NCI-H2107 (cell line): ENCODE results near the gene ZBTB47.

ENCODE experiments used
- DNase-seq: peaks from one replicate; lab custom pipeline; 2025; lab: John Stamatoyannopoulos, UW

Gene ZBTB47

DNA sequence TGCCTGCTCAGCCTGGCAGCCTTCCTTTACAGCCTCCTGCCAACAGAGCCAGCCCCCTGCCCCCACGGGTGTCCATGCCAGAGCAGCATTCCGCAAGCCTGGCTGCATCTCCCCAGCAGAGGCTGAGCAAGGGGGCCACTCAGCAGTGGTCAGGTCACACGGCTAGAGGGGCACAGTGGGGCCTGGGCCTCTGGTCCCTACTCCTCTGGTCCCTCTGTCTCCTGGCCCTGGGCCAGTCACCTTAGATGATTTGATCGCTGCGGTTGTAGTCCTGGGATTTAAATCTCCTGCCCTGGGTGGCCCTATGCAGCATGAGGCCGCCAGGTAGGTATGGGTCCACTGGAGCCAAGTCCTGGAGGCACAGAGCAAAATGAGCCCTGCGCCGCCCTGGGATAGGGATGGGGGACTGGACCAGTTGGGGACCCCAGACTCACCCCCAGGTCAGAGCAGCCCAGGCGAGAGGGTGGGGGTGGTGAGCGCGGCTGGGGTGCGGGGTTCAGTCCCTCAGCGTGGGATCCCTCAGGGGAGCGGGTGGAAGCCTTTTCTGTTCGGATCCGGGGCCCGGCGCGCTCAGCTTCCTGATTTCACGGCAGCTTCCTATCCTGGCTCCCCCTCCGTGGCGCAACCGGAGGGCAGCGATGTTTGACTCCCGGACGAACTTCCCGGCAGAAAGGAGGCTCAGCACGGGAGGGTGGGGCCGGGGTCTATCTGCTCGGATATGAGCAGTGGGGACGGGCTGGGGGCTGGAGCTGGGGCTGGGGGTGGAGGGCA, at the start of gene ZBTB47:
Gene ZBTB47 (plus strand): TSS at position 138 of the 771 bp plus-strand sequence. CDS start 4,659 bp downstream, outside the sequence.
- DNase-seq = no peak

GRCh38 chr3:42605546-42606173, 47.8 kb upstream of the ZBTB47 start:
- no peak for DNase-seq

GRCh38 chr3:42608581-42608980, 44.9 kb upstream of the ZBTB47 start:
- DNase-seq = no peak

DNA sequence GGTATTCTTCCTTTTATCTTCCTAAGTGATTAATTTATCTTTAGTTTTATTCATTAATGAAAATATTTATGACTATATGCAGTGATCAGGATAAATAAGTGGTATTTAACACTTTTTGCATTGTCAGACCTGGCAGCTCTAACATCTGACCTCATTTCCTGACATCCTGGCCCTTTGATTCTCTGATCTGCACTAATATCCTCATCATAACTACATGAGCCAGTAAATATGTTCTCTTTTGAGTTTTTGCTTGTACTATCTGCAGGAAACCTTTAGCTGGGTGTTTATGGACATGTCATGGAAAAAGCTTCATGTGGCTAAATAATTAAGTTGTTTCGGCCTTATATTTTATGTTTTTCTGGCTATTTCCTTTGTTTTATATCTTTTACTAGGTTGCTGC, 42.5 kb upstream of the ZBTB47 start:
- DNase-seq = no peak

DNA sequence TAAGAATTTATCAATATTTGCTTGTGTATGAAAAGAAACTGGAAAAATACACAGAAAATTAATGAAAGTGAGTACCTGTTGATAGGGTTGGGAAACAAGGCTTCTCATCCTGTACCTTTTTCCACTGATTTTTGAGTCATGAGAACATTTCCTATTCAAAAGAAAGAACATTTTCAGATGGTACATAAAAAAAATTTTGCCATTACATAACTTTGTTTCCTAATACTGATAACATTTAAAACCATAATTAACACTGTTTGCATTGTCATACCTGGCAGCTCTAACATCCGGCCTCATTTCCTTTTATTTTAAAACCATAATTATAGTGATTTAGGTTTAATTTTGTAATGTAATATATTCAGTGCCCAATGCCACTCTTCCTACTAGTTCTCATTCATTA, 41.3 kb upstream of the ZBTB47 start:
- no peak for DNase-seq

DNA sequence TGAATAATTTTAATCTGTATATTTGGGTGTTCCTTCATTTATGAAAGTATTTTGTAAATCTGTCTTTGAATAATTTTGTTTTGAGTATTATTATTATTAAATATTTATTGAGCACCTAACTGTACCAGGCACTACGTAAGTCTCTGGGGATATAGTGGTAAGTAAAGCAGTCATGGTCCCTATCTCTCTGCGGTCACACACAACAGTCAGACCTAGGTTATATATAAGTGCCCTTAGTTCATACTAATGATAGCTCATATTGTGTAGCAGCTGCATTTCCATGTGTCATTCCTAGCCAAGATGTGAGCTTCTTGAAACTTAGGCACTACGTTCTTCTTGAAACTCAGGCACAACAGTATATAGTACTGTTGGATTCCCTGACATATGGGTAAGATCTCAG, 40.6 kb upstream of the ZBTB47 start:
- DNase-seq = no peak

GRCh38 chr3:42613462-42613861, 40.0 kb upstream of the ZBTB47 start:
- no peak for DNase-seq

- DNase-seq = no peak
Observed at GRCh38 chr3:42631620-42632019, 21.9 kb upstream of the ZBTB47 start.

DNA sequence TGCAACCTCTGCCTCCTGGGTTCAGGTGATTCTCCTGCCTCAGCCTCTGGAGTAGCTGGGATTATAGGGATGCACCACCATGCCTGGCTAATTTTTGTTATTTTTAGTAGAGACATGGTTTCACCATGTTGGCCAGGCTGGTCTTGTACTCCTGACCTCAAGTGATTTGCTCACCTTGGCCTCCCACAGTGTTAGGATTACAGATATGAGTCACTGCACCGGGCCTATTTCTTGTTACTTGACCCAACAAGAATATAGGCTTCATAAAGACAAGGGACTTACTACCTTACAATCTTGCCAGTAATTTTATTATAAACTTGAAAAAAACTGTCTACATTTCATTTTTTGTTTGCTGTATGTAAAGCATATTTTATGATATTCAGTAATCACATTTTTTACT, 21.4 kb upstream of the ZBTB47 start:
- DNase-seq = no peak

DNA sequence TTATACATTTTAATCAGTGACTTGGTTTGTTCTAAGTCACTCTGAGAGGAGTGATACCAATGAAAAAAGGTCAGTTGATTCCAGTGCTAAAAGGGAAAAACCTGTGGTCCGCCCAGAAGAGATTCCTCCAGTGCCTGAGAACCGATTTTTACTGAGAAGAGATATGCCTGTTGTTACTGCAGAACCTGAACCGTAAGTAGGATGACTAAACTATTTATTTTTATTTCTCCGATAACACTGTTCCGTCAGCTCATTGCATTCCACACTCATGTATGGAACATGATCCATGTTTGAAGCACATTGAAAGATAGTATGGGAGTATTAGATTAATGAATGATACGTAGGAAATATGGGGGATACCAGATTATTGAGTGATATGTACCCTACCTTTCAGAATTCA, 20.0 kb upstream of the ZBTB47 start:
- DNase-seq = no peak

- DNase-seq = no peak
Observed at GRCh38 chr3:42635111-42635510, 18.4 kb upstream of the ZBTB47 start.

DNA sequence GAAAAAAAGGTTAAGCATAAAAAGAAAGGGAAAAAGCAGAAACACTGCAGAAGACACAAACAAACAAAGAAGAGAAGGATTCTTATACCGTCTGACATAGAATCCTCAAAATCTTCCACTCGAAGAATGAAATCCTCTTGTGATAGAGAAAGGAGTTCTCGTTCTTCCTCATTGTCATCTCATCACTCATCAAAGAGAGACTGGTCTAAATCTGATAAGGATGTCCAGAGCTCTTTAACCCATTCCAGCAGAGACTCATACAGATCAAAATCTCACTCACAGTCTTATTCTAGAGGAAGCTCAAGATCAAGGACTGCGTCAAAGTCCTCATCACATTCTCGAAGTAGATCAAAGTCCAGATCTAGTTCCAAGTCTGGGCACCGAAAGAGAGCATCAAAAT, 16.5 kb upstream of the ZBTB47 start:
- no peak for DNase-seq

DNA sequence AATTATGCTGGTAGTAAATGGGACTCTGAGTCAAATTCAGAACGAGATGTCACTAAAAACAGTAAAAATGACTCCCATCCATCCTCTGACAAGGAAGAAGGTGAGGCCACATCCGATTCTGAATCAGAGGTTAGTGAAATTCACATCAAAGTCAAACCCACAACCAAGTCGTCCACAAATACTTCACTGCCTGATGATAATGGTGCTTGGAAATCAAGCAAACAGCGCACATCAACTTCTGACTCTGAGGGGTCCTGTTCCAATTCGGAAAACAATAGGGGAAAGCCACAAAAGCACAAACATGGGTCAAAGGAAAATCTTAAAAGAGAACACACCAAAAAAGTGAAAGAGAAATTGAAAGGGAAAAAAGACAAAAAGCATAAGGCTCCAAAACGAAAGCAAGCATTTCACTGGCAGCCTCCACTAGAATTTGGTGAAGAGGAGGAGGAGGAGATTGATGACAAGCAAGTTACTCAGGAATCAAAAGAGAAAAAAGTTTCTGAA, 15.1 kb upstream of the ZBTB47 start:
- no peak for DNase-seq

- no peak for DNase-seq
Observed at GRCh38 chr3:42639192-42639591, 14.3 kb upstream of the ZBTB47 start.

GRCh38 chr3:42640129-42640528, 13.4 kb upstream of the ZBTB47 start:
- DNase-seq = no peak

DNA sequence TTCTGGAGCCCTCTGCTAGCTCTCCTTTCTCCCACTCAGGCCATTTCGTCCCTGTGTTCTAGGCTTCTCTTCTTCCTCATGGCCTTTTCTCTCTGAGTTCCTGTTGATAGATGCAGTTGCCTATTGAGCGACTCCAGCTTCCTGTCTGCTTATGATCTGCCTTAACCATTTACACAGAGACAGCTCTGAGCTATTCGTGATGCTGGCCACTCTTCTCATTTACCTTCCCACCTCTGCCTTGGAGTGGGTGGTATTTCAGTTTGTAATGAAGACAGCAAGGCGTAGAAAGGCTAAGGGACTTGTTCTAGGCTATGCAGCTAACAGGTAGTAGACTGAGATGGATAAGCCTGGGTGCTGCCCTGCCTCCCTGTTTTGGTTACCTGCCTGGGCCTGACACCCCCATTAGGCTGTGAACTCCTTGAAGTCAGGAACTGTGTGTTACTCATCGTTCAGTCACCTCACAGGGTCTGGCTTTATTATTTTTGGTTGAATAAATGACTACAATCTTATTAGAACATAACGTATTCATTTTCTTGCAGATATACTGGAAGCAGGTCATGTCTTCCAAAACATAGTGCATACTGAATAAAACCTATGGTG, 12.6 kb upstream of the ZBTB47 start:
- DNase-seq = no peak

GRCh38 chr3:42647821-42648459, 5.6 kb upstream of the ZBTB47 start:
- no peak for DNase-seq

DNA sequence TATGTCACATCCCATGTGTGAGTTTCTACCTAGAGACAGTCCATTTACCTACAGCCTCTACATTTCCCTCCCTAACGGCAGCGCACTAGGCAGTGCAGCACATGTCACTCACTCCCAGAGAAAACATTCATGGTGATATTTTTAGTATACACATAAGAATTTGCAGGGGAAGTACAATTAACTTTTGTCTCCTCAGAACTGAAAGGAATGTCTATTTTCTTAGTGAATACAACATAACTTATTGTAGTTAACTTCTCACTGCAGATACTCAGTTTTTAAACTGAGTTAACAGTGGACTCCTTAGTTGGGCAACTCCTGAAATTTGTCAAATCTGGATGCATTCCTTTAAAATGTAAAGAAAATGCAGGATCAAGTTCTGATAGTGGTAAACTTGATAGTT, 4.5 kb upstream of the ZBTB47 start:
- no peak for DNase-seq

- no peak for DNase-seq
Observed at GRCh38 chr3:42649783-42650182, 3.7 kb upstream of the ZBTB47 start.

DNA sequence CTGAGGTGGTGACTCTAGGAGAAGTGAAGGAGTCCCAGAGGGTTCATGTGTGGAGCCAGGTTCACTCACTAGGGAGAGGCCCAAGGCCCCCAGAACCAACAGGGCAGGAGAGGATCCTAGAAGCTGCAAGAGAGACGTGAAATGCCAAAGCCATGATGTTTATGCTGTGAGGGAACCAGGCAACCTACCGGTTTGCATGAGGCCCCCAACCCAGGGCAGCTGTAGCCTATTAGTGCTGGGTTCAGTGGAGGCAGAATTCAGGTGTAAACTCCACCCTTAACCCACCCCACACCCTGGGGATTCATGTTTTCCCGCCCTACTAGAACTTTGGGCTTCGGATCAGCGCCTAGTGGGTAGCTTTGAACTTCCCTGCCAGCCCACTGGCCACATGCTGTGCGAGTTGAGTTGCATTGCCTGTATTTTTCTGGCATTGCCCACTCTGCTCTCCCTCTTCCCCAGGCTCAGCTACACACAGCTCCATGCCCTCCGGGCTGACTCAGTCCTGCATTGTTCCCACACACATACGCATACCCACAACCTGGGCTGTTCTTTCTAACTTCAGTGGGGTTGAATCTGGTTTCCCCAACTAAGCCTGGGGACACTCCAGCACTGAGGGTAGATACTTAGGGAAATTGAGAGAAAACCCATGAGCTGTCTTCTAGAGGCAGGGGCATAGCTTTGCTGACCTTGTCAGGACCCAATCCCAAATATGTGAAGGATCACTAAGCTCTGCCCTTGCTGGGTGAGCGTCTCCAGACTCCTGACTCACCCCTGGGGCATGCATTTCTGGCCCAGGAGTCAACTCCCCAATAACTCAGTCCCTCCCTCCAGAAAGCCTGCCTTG, 2.0 kb upstream of the ZBTB47 start:
- DNase-seq = no peak

DNA sequence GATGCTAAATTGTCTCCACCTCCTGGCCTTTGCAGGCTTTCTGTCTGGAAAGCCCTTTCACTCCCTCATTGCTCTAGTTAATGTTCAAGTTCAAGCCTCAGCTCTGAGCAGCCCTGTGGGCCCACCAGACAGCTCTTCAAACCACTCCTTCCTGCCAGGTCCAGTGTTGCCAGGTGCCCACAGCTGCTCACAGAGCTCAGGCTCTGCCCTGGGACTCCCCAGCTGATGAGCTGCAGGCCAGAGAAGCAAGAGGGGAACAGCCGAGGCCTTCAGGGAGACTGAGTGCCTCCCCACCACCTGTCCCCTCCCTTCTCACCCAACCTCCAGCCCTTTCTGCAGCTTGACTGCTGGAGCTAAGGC, 1.3 kb upstream of the ZBTB47 start:
- no peak for DNase-seq
